GM12873 (cell line): ENCODE data around the gene GRIA2.

Experiments used
- CTCF ChIP-seq: IDR thresholded peaks from 2 replicates; pipeline ENCODE4 v1.5.1; 2012; ENCODE audit warnings: low read depth, mild to moderate bottlenecking, moderate library complexity, low read length, control low read depth; ENCODE audit not compliant: insufficient read depth; ENCODE audit errors: missing control alignments

GRIA2 gene

GRCh38 chr4:157312702-157313101 is 92.2 kb downstream of the GRIA2 start:
- TF ChIP-seq CTCF, result no peak

GRCh38 chr4:157314906-157315305 is 94.4 kb downstream of the GRIA2 start:
- no peak for TF ChIP-seq CTCF

GRCh38 chr4:157315968-157316367 is 95.4 kb downstream of the GRIA2 start:
- no peak for TF ChIP-seq CTCF

GRCh38 chr4:157320092-157320491 is 99.6 kb downstream of the GRIA2 start:
- no peak for TF ChIP-seq CTCF

- TF ChIP-seq CTCF, result no peak
Measured at GRCh38 chr4:157327666-157328065, 107.1 kb downstream of the GRIA2 start.

- TF ChIP-seq CTCF, result no peak
Measured at GRCh38 chr4:157357887-157358286, 137.4 kb downstream of the GRIA2 start.

- TF ChIP-seq CTCF, result no peak
Measured at GRCh38 chr4:157358439-157358838, 137.9 kb downstream of the GRIA2 start.
